ENCODE measurements around the gene DENND1A. TPM values are rescaled to one million over a fixed set of nuclear protein-coding genes. Genes with fewer than 3 reads are reported as not detected.

DENND1A gene
- total and polyA plus RNA-seq, 2 experiments from 2014 or later = 13.1 to 28.7 TPM

DNA sequence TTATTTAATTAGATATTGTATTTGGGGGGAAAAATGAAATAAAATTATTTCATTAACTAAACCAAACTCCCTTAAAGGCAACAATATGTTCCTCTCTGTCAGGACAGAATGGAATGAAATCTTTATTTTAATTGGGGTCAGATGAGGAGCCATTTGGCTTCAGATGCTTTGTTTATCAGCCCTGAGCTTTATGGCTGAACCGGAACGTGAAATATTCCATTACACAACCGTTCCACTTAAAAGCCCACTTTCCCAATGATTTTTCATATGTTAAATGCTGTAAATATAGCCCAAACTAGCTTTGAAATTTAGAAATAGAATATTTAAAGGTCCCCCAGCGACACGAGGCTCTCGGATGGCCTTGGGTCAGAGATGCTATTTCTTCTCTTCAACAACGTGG, 424.4 kb downstream of the DENND1A start:
- Histone ChIP-seq H3K27me3 (ENCODE audit: insufficient read depth) (no peaks in the 10 kb centered on the region), H3K36me3 (ENCODE audit: insufficient read depth) (no peaks in the 10 kb centered on the region), H3K9me2 (ENCODE audit: insufficient read depth) (no peaks in the 10 kb centered on the region), H3K4me2 (no peak overlapping the region), H3K4me1 (ENCODE audit: insufficient read depth) (no peaks in the 10 kb centered on the region), H3K27ac (ENCODE audit: low read depth) (no peak overlapping the region), H4K20me1 (replicated peaks; ENCODE audit: insufficient read depth) (no peaks in the 10 kb centered on the region; the same call in 1 of the 2 replicates), H3K4me3 (no peak overlapping the region), H3K79me2 (replicated peaks; ENCODE audit: insufficient read depth) (no peaks in the 10 kb centered on the region), H2AFZ (no peak overlapping the region), H3F3A (replicated peaks; ENCODE audit: low read depth) (no peaks in the 10 kb centered on the region)
- TF ChIP-seq STAT1 (IDR thresholded peaks at IDR 0.05; ENCODE audit: unreplicated experiment) = no peak
- TF ChIP-seq, protein P1, sequence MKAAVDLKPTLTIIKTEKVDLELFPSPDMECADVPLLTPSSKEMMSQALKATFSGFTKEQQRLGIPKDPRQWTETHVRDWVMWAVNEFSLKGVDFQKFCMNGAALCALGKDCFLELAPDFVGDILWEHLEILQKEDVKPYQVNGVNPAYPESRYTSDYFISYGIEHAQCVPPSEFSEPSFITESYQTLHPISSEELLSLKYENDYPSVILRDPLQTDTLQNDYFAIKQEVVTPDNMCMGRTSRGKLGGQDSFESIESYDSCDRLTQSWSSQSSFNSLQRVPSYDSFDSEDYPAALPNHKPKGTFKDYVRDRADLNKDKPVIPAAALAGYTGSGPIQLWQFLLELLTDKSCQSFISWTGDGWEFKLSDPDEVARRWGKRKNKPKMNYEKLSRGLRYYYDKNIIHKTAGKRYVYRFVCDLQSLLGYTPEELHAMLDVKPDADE (IDR thresholded peaks at IDR 0.05) = no peak
- no peak for TF ChIP-seq CREB1 (CRISPR knock-in tag; IDR thresholded peaks at IDR 0.05; ENCODE audit: low read depth)
- TF ChIP-seq EZH2phosphoT487 (IDR thresholded peaks at IDR 0.05; ENCODE audit: unreplicated experiment) = no peak
- TF ChIP-seq ZNF462 (CRISPR knock-in tag; IDR thresholded peaks at IDR 0.05) = no peak
- no peak for TF ChIP-seq ZNF331 (CRISPR knock-in tag; IDR thresholded peaks at IDR 0.05; ENCODE audit: low read depth)
- TF ChIP-seq ZNF114 (CRISPR knock-in tag; IDR thresholded peaks at IDR 0.05) = no peak
- TF ChIP-seq, protein P2, sequence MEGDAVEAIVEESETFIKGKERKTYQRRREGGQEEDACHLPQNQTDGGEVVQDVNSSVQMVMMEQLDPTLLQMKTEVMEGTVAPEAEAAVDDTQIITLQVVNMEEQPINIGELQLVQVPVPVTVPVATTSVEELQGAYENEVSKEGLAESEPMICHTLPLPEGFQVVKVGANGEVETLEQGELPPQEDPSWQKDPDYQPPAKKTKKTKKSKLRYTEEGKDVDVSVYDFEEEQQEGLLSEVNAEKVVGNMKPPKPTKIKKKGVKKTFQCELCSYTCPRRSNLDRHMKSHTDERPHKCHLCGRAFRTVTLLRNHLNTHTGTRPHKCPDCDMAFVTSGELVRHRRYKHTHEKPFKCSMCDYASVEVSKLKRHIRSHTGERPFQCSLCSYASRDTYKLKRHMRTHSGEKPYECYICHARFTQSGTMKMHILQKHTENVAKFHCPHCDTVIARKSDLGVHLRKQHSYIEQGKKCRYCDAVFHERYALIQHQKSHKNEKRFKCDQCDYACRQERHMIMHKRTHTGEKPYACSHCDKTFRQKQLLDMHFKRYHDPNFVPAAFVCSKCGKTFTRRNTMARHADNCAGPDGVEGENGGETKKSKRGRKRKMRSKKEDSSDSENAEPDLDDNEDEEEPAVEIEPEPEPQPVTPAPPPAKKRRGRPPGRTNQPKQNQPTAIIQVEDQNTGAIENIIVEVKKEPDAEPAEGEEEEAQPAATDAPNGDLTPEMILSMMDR (conservative IDR thresholded peaks at IDR 0.05; ENCODE audit: low read depth in 2 of 2) = no peak
- TF ChIP-seq POLR2AphosphoS5 (IDR thresholded peaks at IDR 0.05; ENCODE audit: low read depth) = no peak
- TF ChIP-seq JUNB (IDR thresholded peaks at IDR 0.05; ENCODE audit: unreplicated experiment) = no peak
- TF ChIP-seq EZH2 (IDR thresholded peaks at IDR 0.05; ENCODE audit: low read depth, unreplicated experiment) = no peak
- no peak for TF ChIP-seq REST (IDR thresholded peaks at IDR 0.05; ENCODE audit: unreplicated experiment)
- TF ChIP-seq NANOG (IDR thresholded peaks at IDR 0.05; ENCODE audit: borderline replicate concordance) = no peak
- peaks cover 2% of the 10 kb centered on the region; the same call in 1 of the 3 replicates for H3K4me1 Mint-ChIP-seq
- H3K4me3 Mint-ChIP-seq = no peak overlapping the region
- ATAC-seq (no peak), DNase-seq (ENCODE audit: low spot score) (no peak)
- no peaks in the 10 kb centered on the region for H3K27me3 Mint-ChIP-seq (ENCODE audit: insufficient read depth, low read depth, poor library complexity)
- H3K27ac Mint-ChIP-seq = no peak overlapping the region
- no peaks in the 10 kb centered on the region for H3K9me3 Mint-ChIP-seq
- no peaks in the 10 kb centered on the region for H3K36me3 Mint-ChIP-seq (ENCODE audit: low read depth)
